ENCODE measurements around the gene FGGY. TPM values are rescaled to one million over a fixed set of nuclear protein-coding genes. Genes with fewer than 3 reads are reported as not detected.
"Not testable (repeated sequence)": the region's sequence is repeated elsewhere in the genome, so short reads cannot be mapped to it uniquely, and the experiment has no call there.

The FGGY gene
- total RNA-seq, 1 donor from 2014 or later = 27.8 TPM

GRCh38 chr1:59544615-59545293 lies 247.9 kb downstream of the FGGY start:
- DNase-seq (ENCODE audit: low read depth) = peak; percentile 51

- no peak for DNase-seq (ENCODE audit: low read depth)
Measured at GRCh38 chr1:59545830-59546229, 248.9 kb downstream of the FGGY start.

- no peak for DNase-seq (ENCODE audit: low read depth)
Measured at GRCh38 chr1:59549066-59549837, 252.4 kb downstream of the FGGY start.

- DNase-seq (ENCODE audit: low read depth) = peak; percentile 83
Measured at GRCh38 chr1:59549903-59550302, 253.0 kb downstream of the FGGY start.

GRCh38 chr1:59552007-59552406 lies 255.1 kb downstream of the FGGY start:
- DNase-seq (ENCODE audit: low read depth) = no peak

- DNase-seq (ENCODE audit: low read depth) = no peak
Measured at GRCh38 chr1:59553371-59553770, 256.5 kb downstream of the FGGY start.

GRCh38 chr1:59554011-59554663 lies 257.2 kb downstream of the FGGY start:
- no peak for DNase-seq (ENCODE audit: low read depth)

- no peak for DNase-seq (ENCODE audit: low read depth)
Measured at GRCh38 chr1:59554752-59555151, 257.9 kb downstream of the FGGY start.

- DNase-seq (ENCODE audit: low read depth) = no peak
Measured at GRCh38 chr1:59556398-59556797, 259.5 kb downstream of the FGGY start.

GRCh38 chr1:59556802-59557548 lies 260.1 kb downstream of the FGGY start:
- peak; percentile 92 for DNase-seq (ENCODE audit: low read depth)

GRCh38 chr1:59557549-59557885 lies 260.6 kb downstream of the FGGY start:
- no peak for DNase-seq (ENCODE audit: low read depth)

GRCh38 chr1:59558580-59558979 lies 261.7 kb downstream of the FGGY start:
- DNase-seq (ENCODE audit: low read depth) = not testable (repeated sequence)

GRCh38 chr1:59560807-59561450 lies 264.0 kb downstream of the FGGY start:
- no peak for DNase-seq (ENCODE audit: low read depth)

GRCh38 chr1:59561796-59562195 lies 264.9 kb downstream of the FGGY start:
- no peak for DNase-seq (ENCODE audit: low read depth)

- no peak for DNase-seq (ENCODE audit: low read depth)
Measured at GRCh38 chr1:59564192-59564891, 267.4 kb downstream of the FGGY start.

- DNase-seq (ENCODE audit: low read depth) = no peak
Measured at GRCh38 chr1:59565611-59566410, 268.9 kb downstream of the FGGY start.

GRCh38 chr1:59568158-59568935 lies 271.5 kb downstream of the FGGY start:
- DNase-seq (ENCODE audit: low read depth) = peak; percentile 44

GRCh38 chr1:59569198-59569597 lies 272.3 kb downstream of the FGGY start:
- no peak for DNase-seq (ENCODE audit: low read depth)

GRCh38 chr1:59570524-59570923 lies 273.6 kb downstream of the FGGY start:
- no peak for DNase-seq (ENCODE audit: low read depth)
